Cerebellar nuclear complex (tissue), 1 donor: ENCODE data around the gene SEMA3A.
"Not testable (repeated sequence)": the region's sequence is repeated elsewhere in the genome, so short reads cannot be mapped to it uniquely, and the experiment has no call there.

Experiments
- DNase-seq, 2 experiments: peaks; one replicate each; lab custom pipeline; 2025; lab: John Stamatoyannopoulos, UW

The SEMA3A gene

GRCh38 chr7:84108787-84109186 lies 85.8 kb downstream of the SEMA3A start:
- no peak for DNase-seq

GRCh38 chr7:84108119-84108518 lies 86.5 kb downstream of the SEMA3A start:
- DNase-seq, result no peak

- no peak for DNase-seq
Measured at GRCh38 chr7:84107259-84107658, 87.3 kb downstream of the SEMA3A start.

GRCh38 chr7:84106291-84106690 lies 88.3 kb downstream of the SEMA3A start:
- DNase-seq, result no peak

- DNase-seq, result no peak
Measured at GRCh38 chr7:84105586-84105985, 89.0 kb downstream of the SEMA3A start.

- DNase-seq, result no peak
Measured at GRCh38 chr7:84104826-84105225, 89.8 kb downstream of the SEMA3A start.

GRCh38 chr7:84102213-84102612 lies 92.4 kb downstream of the SEMA3A start:
- DNase-seq, result no peak

- no peak for DNase-seq
Measured at GRCh38 chr7:84100866-84101265, 93.7 kb downstream of the SEMA3A start.

GRCh38 chr7:84095971-84096370 lies 98.6 kb downstream of the SEMA3A start:
- DNase-seq, result no peak

GRCh38 chr7:84092207-84092606 lies 102.4 kb downstream of the SEMA3A start:
- no peak for DNase-seq

GRCh38 chr7:84091318-84091717 lies 103.3 kb downstream of the SEMA3A start:
- DNase-seq, result no peak

GRCh38 chr7:84088802-84089201 lies 105.8 kb downstream of the SEMA3A start:
- no peak for DNase-seq

- DNase-seq, result no peak
Measured at GRCh38 chr7:84085998-84086397, 108.6 kb downstream of the SEMA3A start.

GRCh38 chr7:84085147-84085546 lies 109.4 kb downstream of the SEMA3A start:
- no peak for DNase-seq

GRCh38 chr7:84083846-84084245 lies 110.7 kb downstream of the SEMA3A start:
- no peak for DNase-seq

- DNase-seq, result no peak
Measured at GRCh38 chr7:84081973-84082522, 112.5 kb downstream of the SEMA3A start.

GRCh38 chr7:84077336-84077735 lies 117.3 kb downstream of the SEMA3A start:
- no peak for DNase-seq

GRCh38 chr7:84076219-84076618 lies 118.4 kb downstream of the SEMA3A start:
- no peak for DNase-seq

- DNase-seq, result no peak
Measured at GRCh38 chr7:84073186-84073875, 121.3 kb downstream of the SEMA3A start.

GRCh38 chr7:84070770-84071169 lies 123.8 kb downstream of the SEMA3A start:
- DNase-seq, result no peak

- no peak for DNase-seq
Measured at GRCh38 chr7:84069999-84070500, 124.5 kb downstream of the SEMA3A start.

- no peak for DNase-seq
Measured at GRCh38 chr7:84069033-84069432, 125.6 kb downstream of the SEMA3A start.

- DNase-seq, result not testable (repeated sequence)
Measured at GRCh38 chr7:84062489-84062901, 132.1 kb downstream of the SEMA3A start.

- DNase-seq, result no peak
Measured at GRCh38 chr7:84060760-84061261, 133.8 kb downstream of the SEMA3A start.
